ENCODE measurements around the gene UVRAG.
"Not testable (repeated sequence)": the region's sequence is repeated elsewhere in the genome, so short reads cannot be mapped to it uniquely, and the experiment has no call there.

Gene UVRAG

DNA sequence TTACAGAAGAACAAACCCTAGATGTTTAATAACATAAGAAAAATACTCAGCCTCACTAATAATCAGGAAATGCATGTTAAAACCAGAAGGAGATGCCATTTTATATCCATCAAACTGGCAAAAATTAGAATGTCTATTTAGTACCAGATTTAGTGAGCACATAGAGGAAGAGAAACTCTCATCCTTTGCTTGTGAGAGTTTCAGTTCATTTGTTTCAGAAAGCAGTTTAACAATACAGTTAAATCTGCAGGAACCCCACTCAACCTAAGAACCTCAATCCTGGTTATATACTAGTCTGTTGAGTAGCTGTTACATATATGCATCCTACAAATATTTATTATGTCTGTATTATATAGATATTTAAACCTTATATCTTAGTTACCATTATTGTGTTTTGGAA is 218.7 kb downstream of the UVRAG start:
- FAIRE-seq, result peak; percentile 38

DNA sequence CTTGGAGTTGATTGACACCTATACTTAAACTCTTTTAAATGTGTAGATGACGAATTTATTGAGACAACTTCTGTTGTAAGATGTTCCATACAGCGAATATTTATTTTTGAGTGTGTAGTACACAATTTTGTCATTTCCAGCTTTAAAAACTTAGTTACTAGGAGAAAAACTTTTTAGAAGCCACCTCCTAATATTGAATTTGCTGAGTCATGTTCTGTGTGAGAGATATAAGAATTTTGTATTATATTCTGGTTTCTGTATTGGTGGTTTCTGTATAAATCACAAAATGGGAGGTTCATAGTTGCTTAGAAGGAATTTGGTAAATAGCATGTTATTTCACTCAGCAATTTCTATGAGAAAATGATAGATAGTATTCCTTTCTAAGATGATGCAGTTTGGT is 220.0 kb downstream of the UVRAG start:
- FAIRE-seq, result no peak

DNA sequence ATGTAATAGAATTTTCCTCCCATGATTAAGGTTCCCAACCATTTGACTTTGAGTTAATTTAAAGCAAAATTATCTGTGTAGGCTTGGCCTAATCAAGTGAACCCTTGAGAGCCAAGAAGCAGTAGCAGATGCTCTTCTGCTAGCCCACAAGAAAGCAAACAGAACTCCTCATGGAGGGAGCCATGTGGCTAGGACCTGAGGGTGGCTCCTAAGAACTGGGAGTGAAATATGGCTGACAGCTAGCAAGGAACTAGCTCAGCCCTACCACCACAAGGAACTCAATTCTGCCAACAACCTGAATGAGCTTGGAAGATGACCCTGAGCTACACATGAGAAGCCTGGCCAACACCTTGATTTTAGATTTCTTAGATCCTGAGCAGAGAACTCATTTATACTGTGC is 223.6 kb downstream of the UVRAG start:
- FAIRE-seq, result no peak

DNA sequence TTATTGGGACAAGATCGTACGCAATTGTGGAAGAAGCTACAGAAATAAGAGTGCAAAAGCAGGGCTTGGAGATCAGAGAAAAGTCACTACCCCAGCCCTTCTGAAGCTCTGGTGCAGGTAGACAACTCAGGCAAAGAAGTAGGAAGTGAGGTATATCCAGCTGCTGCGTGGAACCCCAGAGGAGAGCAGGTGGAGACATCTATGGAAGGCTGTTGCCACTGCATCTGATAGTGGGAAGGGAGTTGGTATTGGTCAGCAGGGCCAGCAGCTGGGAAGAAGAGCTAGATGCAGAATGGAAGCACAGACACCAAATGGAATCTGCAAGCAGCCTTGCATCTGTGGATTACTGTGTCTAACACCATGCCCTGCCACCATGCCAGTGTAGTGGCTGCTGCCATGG is 226.2 kb downstream of the UVRAG start:
- FAIRE-seq, result no peak

- peak; percentile 30 for FAIRE-seq
Observed at GRCh38 chr11:76044750-76045320, 229.8 kb downstream of the UVRAG start.

DNA sequence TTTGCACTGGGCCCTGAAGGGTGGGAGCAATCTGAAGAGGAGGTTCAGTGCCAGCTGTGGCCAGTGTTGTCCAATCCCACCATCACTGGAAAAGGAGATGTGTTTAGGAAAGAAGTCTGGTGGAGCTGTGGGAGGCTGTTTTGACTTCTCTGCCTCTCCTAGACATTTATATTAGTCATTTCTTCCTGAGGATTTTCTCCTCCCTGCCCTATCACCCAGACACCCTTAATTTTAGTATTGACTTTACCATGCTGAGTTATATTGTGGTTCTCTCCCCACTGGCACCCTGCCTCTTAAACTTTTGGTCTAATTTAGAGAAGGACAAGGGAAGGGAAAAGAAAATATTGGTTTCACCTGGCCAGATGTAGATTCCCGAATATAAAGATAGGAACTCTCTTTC is 232.2 kb downstream of the UVRAG start:
- no peak for FAIRE-seq

DNA sequence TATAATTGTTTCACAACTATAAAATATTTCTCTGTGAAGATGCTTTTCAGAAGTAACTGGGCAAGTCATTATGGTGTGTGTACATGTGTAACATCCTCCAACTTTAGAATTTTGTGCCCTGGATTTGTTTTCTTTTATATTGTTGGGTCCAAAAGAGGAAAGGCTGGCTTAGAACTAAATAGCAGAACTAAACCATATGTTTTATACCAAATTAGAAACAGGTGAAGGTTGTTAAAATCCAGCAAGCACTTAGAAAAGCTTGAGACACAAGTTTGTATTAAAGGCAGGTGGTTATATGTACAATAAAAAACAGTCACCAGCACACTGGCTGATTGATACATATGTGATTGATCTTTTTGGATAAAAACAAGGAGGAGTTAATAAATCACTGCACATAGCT is 232.8 kb downstream of the UVRAG start:
- no peak for FAIRE-seq

GRCh38 chr11:76048763-76049162 is 233.8 kb downstream of the UVRAG start:
- FAIRE-seq, result no peak

DNA sequence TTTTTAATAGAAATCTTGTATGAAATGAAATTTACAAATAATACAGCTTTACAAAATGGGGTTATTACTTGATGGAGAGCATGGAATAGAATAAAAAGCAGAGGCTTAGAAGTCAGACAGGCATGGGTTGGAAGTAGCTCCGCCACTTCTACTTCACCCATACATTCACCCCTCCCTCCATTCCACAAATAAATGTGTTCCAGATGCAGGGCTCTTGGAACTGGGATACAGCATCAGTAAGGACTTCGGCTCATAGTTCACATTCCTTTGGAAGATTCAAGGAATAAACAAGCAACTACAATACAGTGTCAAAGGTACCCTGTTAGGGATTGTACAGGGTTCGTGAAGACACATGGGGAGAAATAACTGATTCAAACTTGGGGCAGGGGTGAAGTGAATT is 234.5 kb downstream of the UVRAG start:
- FAIRE-seq, result no peak

GRCh38 chr11:76051937-76052336 is 236.9 kb downstream of the UVRAG start:
- no peak for FAIRE-seq

DNA sequence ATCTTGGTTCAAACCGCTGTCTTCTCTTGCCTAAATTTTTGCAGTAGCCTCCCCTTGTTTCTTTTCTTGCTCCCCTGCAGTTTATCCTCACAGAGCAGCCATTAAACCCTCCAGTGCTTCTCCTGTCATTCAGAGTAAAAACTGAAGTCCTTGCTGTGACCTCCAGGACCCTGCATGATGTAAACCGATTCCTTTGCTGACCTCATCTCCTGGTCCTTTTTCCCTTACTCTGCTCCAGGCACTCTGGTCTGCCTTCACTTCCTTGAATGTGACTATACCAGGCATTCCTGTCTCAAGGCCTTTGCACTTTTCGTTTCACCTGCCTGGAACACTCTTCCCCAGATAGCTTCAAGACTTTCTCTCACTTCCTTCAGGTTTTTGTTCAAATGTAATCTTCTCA is 239.3 kb downstream of the UVRAG start:
- FAIRE-seq, result no peak

DNA sequence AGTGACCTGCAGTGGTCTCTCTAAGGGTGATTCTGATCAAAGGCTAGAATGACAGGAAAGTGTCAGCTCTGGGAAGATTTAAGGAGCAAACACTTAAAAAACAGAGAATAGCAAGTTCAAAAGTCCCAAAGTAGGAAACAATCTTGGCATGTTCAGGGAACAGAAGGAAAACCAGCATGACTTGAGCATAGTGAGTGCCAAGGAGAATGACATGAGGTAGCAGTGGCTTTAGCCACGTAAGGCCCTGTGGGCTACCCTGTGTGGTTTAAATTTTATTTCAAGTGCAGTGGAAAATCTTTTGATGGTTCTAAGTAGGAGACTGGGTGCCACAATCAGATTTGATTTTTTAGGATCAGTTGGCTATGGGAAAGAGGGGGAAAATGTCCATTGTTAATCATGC is 241.9 kb downstream of the UVRAG start:
- FAIRE-seq, result no peak

DNA sequence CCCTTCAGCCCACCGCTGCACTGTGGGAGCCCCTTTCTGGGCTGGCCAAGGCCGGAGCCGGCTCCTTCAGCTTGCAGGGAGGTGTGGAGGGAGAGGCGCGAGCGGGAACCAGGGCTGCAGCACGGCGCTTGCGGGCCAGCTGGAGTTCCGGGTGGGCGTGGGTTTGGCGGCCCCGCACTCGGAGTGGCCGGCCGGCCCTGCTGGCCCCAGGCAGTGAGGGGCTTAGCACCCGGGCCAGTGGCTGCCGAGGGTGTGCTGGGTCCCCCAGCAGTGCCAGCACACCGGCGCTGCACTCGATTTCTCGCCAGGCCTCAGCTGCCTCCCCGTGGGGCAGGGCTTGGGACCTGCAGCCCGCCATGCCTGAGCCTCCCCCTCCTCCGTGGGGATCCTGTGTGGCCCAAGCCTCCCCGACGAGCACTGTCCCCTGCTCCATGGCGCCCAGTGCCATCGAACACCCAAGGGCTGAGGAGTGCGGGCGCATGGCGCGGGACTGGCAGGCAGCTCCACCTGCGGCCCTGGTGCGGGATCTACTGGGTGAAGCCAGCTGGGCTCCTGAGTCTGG is 245.5 kb downstream of the UVRAG start:
- not testable (repeated sequence) for FAIRE-seq

DNA sequence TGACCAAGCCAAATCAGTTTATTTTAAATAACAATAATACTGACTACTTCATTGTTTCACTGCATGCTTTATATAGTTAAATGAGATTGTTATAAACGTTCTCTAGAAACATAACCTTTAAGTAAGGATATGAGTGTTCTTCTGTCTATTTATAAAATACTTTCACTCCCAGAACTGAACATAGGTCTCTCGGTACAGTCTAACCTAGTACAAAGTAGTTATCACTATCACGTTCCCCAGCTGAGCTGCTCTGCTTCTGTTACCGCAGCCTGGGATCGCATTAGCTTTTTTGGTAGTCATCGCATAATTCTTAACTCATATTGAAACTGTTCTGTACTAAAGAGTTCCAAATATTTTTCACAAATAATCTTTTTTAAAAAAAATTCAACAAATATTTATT is 247.7 kb downstream of the UVRAG start:
- no peak for FAIRE-seq

- FAIRE-seq, result no peak
Observed at GRCh38 chr11:76064192-76064591, 249.2 kb downstream of the UVRAG start.

- FAIRE-seq, result no peak
Observed at GRCh38 chr11:76067099-76067498, 252.1 kb downstream of the UVRAG start.

DNA sequence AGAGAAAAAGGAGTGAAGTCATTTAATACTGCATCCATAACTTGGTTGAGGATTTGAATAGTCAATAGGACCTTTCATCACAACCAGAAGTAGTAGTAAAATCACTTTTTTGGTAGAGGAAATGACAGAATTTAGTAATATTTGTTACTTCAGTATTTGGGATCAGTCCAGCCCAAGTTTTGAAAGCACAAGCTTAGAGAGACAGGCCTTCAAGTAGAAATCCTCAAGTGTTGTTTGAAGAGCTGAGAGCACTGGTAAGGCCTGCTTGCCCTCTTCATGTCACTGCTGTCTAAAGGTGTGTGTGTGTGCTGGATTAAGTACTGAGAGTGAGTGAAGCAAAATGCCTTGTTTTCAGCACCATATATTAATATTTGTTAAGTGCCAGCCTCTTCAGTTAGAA is 254.0 kb downstream of the UVRAG start:
- FAIRE-seq, result no peak

DNA sequence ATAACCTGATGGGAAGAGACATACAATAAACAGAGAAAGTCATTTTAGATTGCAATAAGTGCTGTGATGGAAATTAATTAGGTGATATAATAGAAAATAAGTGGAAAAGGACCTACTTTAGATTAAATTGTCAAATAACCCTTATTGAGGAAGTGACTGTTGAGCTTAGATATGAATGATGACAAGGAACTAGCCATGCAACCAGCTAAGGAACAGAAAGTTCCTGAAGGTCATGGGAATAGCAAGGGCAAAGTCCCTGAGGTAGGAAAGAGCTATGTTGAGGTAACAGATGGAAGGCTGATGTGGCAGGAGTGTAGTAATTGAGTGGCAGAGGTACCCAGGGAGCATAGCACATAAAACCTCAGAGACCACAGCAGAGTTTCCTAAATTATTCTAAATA is 256.1 kb downstream of the UVRAG start:
- no peak for FAIRE-seq

DNA sequence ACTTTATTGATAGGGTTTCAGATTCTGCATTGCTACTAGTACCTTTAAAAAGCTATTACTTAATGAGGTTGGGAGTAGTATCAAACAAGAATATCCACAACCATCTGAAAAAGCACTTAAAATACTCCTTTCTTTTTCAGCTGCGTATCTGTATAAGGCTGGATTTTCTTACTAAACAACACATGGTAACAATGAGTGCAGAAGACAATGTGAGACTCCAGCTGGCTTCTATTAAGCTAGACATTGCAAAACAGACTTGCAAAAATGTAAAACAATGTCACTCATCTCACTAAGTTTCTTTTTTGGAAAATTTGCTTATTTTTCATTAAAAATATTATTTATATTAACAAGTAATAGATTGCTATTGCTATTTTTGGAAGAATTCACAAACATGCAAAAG is 258.7 kb downstream of the UVRAG start:
- FAIRE-seq, result no peak

GRCh38 chr11:76074148-76075095 is 259.4 kb downstream of the UVRAG start:
- FAIRE-seq, result no peak

- FAIRE-seq, result no peak
Observed at GRCh38 chr11:76075716-76076115, 260.7 kb downstream of the UVRAG start.

- FAIRE-seq, result not testable (repeated sequence)
Observed at GRCh38 chr11:76076253-76076652, 261.2 kb downstream of the UVRAG start.

GRCh38 chr11:76076749-76077148 is 261.7 kb downstream of the UVRAG start:
- no peak for FAIRE-seq

GRCh38 chr11:76077575-76078150 is 262.7 kb downstream of the UVRAG start:
- FAIRE-seq, result no peak

Measured in islet of Langerhans (tissue), 1 donor.